WTC11 (cell line): ENCODE measurements around the gene RDH12. TPM values are rescaled to one million over a fixed set of nuclear protein-coding genes. Genes with fewer than 3 reads are reported as not detected.

Experiments used
- ATAC-seq: fragments of 200-7000 bp; cut with Tn5 transposase; 2 replicates; pipeline ENCODE4 v1.10.0; 2021; ENCODE audit warnings: mild to moderate bottlenecking, moderate library complexity
- CTCF ChIA-PET: fragments of 300-600 bp; sonication (Branson Sonifier 250); formaldehyde crosslinking; loops from one replicate; lab custom pipeline; 2021; ENCODE audit warnings: antibody characterized with exemption; lab: Charles Lee
- POLR2A ChIA-PET: fragments of 350-600 bp; sonication (Branson Sonifier 250); formaldehyde crosslinking; loops from one replicate; lab custom pipeline; 2021; ENCODE audit warnings: antibody characterized with exemption; lab: Charles Lee
- DNase-seq: peaks from one replicate; pipeline ENCODE4 v3.0.0; 2021; ENCODE audit warnings: low spot score
- H3K27ac Mint-ChIP-seq: 2 replicates; pipeline ENCODE4 v1.8.0; 2021; ENCODE audit warnings: mixed read lengths
- H3K27me3 Mint-ChIP-seq: 2 replicates; pipeline ENCODE4 v1.8.0; 2021; ENCODE audit warnings: low read depth, mild to moderate bottlenecking, moderate library complexity, mixed read lengths
- H3K36me3 Mint-ChIP-seq: 2 replicates; pipeline ENCODE4 v1.8.0; 2021; ENCODE audit warnings: mixed read lengths
- H3K4me1 Mint-ChIP-seq: 2 replicates; pipeline ENCODE4 v1.8.0; 2022; ENCODE audit warnings: mixed read lengths
- H3K4me3 Mint-ChIP-seq: 2 replicates; pipeline ENCODE4 v1.8.0; 2021; ENCODE audit warnings: mild to moderate bottlenecking, moderate library complexity, mixed read lengths
- H3K9me3 Mint-ChIP-seq: 2 replicates; pipeline ENCODE4 v1.8.0; 2021; ENCODE audit warnings: mixed read lengths
- ARID4B ChIP-seq: sonication (generic); formaldehyde crosslinking; IDR thresholded peaks from 2 replicates; pipeline ENCODE4 v1.8.0; 2023; ENCODE audit warnings: missing genetic modification reagents, mild to moderate bottlenecking, borderline replicate concordance
- CREB1 ChIP-seq: sonication (generic); formaldehyde crosslinking; IDR thresholded peaks from 2 replicates; pipeline ENCODE4 v1.8.0; 2023; ENCODE audit warnings: mild to moderate bottlenecking, missing genetic modification reagents
- E2F1 ChIP-seq: sonication (generic); formaldehyde crosslinking; IDR thresholded peaks from 2 replicates; pipeline ENCODE4 v1.8.0; 2022; ENCODE audit warnings: mild to moderate bottlenecking, missing genetic modification reagents
- GABPB1 ChIP-seq: sonication (generic); formaldehyde crosslinking; IDR thresholded peaks from 2 replicates; pipeline ENCODE4 v1.8.1; 2023; ENCODE audit warnings: mild to moderate bottlenecking, missing genetic modification reagents
- HMGA2 ChIP-seq: fragments of 250-450 bp; sonication (Bioruptor Pico); IDR thresholded peaks from 2 replicates; pipeline ENCODE4 v1.4.0; 2021; ENCODE audit warnings: mild to moderate bottlenecking, moderate library complexity
- IRF2 ChIP-seq: sonication (generic); formaldehyde crosslinking; IDR thresholded peaks from 2 replicates; pipeline ENCODE4 v1.8.0; 2022; ENCODE audit warnings: low read depth, missing genetic modification reagents, borderline replicate concordance
- JUN ChIP-seq: sonication (generic); formaldehyde crosslinking; IDR thresholded peaks from 2 replicates; pipeline ENCODE4 v1.8.0; 2023; ENCODE audit warnings: mild to moderate bottlenecking, missing genetic modification reagents
- MLX ChIP-seq: sonication (generic); formaldehyde crosslinking; IDR thresholded peaks from 2 replicates; pipeline ENCODE4 v1.8.1; 2023; ENCODE audit warnings: mild to moderate bottlenecking, missing genetic modification reagents, moderate library complexity
- MXD4 ChIP-seq: fragments of 250-450 bp; sonication (Bioruptor Pico); IDR thresholded peaks from 2 replicates; pipeline ENCODE4 v1.8.0; 2021; ENCODE audit warnings: mild to moderate bottlenecking, moderate library complexity, borderline replicate concordance
- MYBL2 ChIP-seq: sonication (generic); formaldehyde crosslinking; IDR thresholded peaks from 2 replicates; pipeline ENCODE4 v1.8.1; 2023; ENCODE audit warnings: mild to moderate bottlenecking, moderate library complexity, missing genetic modification reagents
- NFYB ChIP-seq: sonication (generic); formaldehyde crosslinking; conservative IDR thresholded peaks from 2 replicates; pipeline ENCODE4 v1.8.0; 2022; ENCODE audit warnings: low read depth, missing genetic modification reagents
- NR1H2 ChIP-seq: sonication (generic); formaldehyde crosslinking; IDR thresholded peaks from 2 replicates; pipeline ENCODE4 v1.9.0; 2021; ENCODE audit warnings: mild to moderate bottlenecking, moderate library complexity, missing genetic modification reagents
- NR2C2 ChIP-seq: sonication (generic); formaldehyde crosslinking; IDR thresholded peaks from 2 replicates; pipeline ENCODE4 v1.8.0; 2022; ENCODE audit warnings: mild to moderate bottlenecking, missing genetic modification reagents
- RORB ChIP-seq: fragments of 250-450 bp; sonication (Bioruptor Pico); IDR thresholded peaks from 2 replicates; pipeline ENCODE4 v1.9.0; 2021; ENCODE audit warnings: mild to moderate bottlenecking
- TP53 ChIP-seq: sonication (generic); formaldehyde crosslinking; IDR thresholded peaks from 2 replicates; pipeline ENCODE4 v1.8.1; 2023; ENCODE audit warnings: mild to moderate bottlenecking, missing genetic modification reagents
- ZBTB21 ChIP-seq: sonication (generic); formaldehyde crosslinking; IDR thresholded peaks from 2 replicates; pipeline ENCODE4 v1.8.1; 2023; ENCODE audit warnings: mild to moderate bottlenecking, missing genetic modification reagents, borderline replicate concordance
- ZBTB43 ChIP-seq: sonication (generic); formaldehyde crosslinking; IDR thresholded peaks from 2 replicates; pipeline ENCODE4 v1.8.1; 2023; ENCODE audit warnings: mild to moderate bottlenecking, missing genetic modification reagents
- ZNF121 ChIP-seq: sonication (generic); formaldehyde crosslinking; IDR thresholded peaks from 2 replicates; pipeline ENCODE4 v1.8.0; 2023; ENCODE audit warnings: missing genetic modification reagents
- ZNF219 ChIP-seq: sonication (generic); formaldehyde crosslinking; IDR thresholded peaks from 2 replicates; pipeline ENCODE4 v1.8.0; 2023; ENCODE audit warnings: missing genetic modification reagents, mild to moderate bottlenecking, borderline replicate concordance
- ZNF263 ChIP-seq: sonication (generic); formaldehyde crosslinking; IDR thresholded peaks from 2 replicates; pipeline ENCODE4 v1.8.1; 2022; ENCODE audit warnings: low read depth, mild to moderate bottlenecking, moderate library complexity, missing genetic modification reagents
- ZNF317 ChIP-seq: sonication (generic); formaldehyde crosslinking; IDR thresholded peaks from 2 replicates; pipeline ENCODE4 v1.8.1; 2023; ENCODE audit warnings: low read depth, mild to moderate bottlenecking, moderate library complexity, missing genetic modification reagents, borderline replicate concordance
- ZNF396 ChIP-seq: fragments of 250-450 bp; sonication (Bioruptor Pico); IDR thresholded peaks from 2 replicates; pipeline ENCODE4 v1.8.0; 2021; ENCODE audit warnings: mild to moderate bottlenecking, moderate library complexity, borderline replicate concordance
- ZNF416 ChIP-seq: fragments of 250-450 bp; sonication (Bioruptor Pico); IDR thresholded peaks from 2 replicates; pipeline ENCODE4 v1.9.0; 2021; ENCODE audit warnings: mild to moderate bottlenecking, inconsistent platforms
- total RNA-seq: library from RNA; stranded (reverse); gene quantifications from 3 replicates; pipeline ENCODE4 v1.2.3, GENCODE V29; 2021

RDH12 gene
- total RNA-seq, 1 experiment from 2014 or later: 0.77 TPM

GRCh38 chr14:67673451-67673850, 28.2 kb upstream of the RDH12 start:
- ATAC-seq: no peak
- Mint-ChIP-seq H3K27me3 (no peaks in the 10 kb centered on the region), H3K27ac (peak overlapping the region; percentile 87), H3K36me3 (peaks cover 20% of the 10 kb centered on the region), H3K4me1 (peaks cover 29% of the 10 kb centered on the region), H3K4me3 (peak overlapping the region; percentile 80), H3K9me3 (no peaks in the 10 kb centered on the region)
- TF ChIP-seq TP53 (CRISPR knock-in tag) (no peak), MLX (no peak), CREB1 (CRISPR knock-in tag) (no peak), RORB (CRISPR knock-in tag) (no peak), MYBL2 (CRISPR knock-in tag) (no peak), MXD4 (CRISPR knock-in tag) (no peak), ZNF219 (CRISPR knock-in tag) (no peak), ZBTB43 (CRISPR knock-in tag) (no peak), IRF2 (CRISPR knock-in tag) (no peak), ZNF396 (CRISPR knock-in tag) (no peak), NR2C2 (CRISPR knock-in tag) (no peak), ZNF121 (no peak), JUN (CRISPR knock-in tag) (no peak), ZNF416 (CRISPR knock-in tag) (no peak), GABPB1 (CRISPR knock-in tag) (no peak), HMGA2 (no peak), ZNF317 (CRISPR knock-in tag) (no peak), NR1H2 (CRISPR knock-in tag) (no peak), ZNF263 (no peak)
- ChIA-PET POLR2A (interaction anchor here (1.1 kb wide), 1 partner anchor 54 kb away, joined by 4 read pairs; no protein-coding TSS in a partner anchor), CTCF (interaction anchor here (0.8 to 2.2 kb wide), 3 partner anchors 31 to 147 kb away, joined by 3 to 17 read pairs (median 5); partner anchors contain the start of gene ARG2)
- no peak for DNase-seq

GRCh38 chr14:67674139-67674479, 27.6 kb upstream of the RDH12 start:
- peaks cover 23% of the 10 kb centered on the region for H3K4me1 Mint-ChIP-seq
- H3K27ac Mint-ChIP-seq: peak overlapping the region; percentile 87

More at GRCh38 chr14:67674139-67674479, 27.6 kb upstream of the RDH12 start:
- H3K9me3 Mint-ChIP-seq: no peaks in the 10 kb centered on the region
- ChIA-PET CTCF (interaction anchor here (0.8 to 2.2 kb wide), 3 partner anchors 30 to 147 kb away, joined by 3 to 17 read pairs (median 5); partner anchors contain the start of gene ARG2), POLR2A (interaction anchor here (1.1 kb wide), 1 partner anchor 55 kb away, joined by 4 read pairs; no protein-coding TSS in a partner anchor)
- H3K36me3 Mint-ChIP-seq: peaks cover 23% of the 10 kb centered on the region
- no peaks in the 10 kb centered on the region for H3K27me3 Mint-ChIP-seq
- peak overlapping the region; percentile 80 for H3K4me3 Mint-ChIP-seq
- peak; percentile 81 for DNase-seq
- ATAC-seq: peak; percentile 74
- TF ChIP-seq TP53 (CRISPR knock-in tag): peak; percentile 38; the same call in 1 of the 2 replicates
- TF ChIP-seq E2F1 (CRISPR knock-in tag): no peak
- 0 out of 2 replicates have a peak, but pooled peaks have one; percentile 39 for TF ChIP-seq ZBTB21 (CRISPR knock-in tag)
- TF ChIP-seq ARID4B (CRISPR knock-in tag): 0 out of 2 replicates have a peak, but pooled peaks have one; percentile 33
- TF ChIP-seq NFYB (CRISPR knock-in tag): no peak
- TF ChIP-seq, all 79 proteins: peak for 3
